Lung (tissue), 12 donors: Measurements from ENCODE around the gene GIPC2. TPM values are rescaled to one million over a fixed set of nuclear protein-coding genes. Genes with fewer than 3 reads are reported as not detected.

Source experiments
- ATAC-seq: fragments of 200-7000 bp; cut with Tn5 transposase; one replicate; pipeline ENCODE4 v1.9.1; 2020; ENCODE audit warnings: moderate number of reproducible peaks; ENCODE audit not compliant: insufficient read depth, low FRiP score
- DNase-seq, 3 donors: peaks; one replicate each; pipeline ENCODE4 v3.0.0-alpha.2; 2013 to 2017
- H3K27ac ChIP-seq, 2 donors: one replicate each; pipeline ENCODE4 v1.5.1; 2013; ENCODE audit warnings: mild to moderate bottlenecking in 2 of 2, moderate library complexity in 2 of 2, control low read depth in 1 of 2, inconsistent platforms in 1 of 2, low read depth in 1 of 2, low read length in 1 of 2
- H3K27me3 ChIP-seq, 3 donors: one replicate each; pipeline ENCODE4 v1.5.1; 2013; ENCODE audit warnings: low read length in 2 of 3; ENCODE audit not compliant: control insufficient read depth in 3 of 3, insufficient read depth in 3 of 3
- H3K36me3 ChIP-seq, 4 donors: one replicate each; pipeline ENCODE4 v1.5.1; 2013; ENCODE audit warnings: low read length in 4 of 4, mild to moderate bottlenecking in 1 of 4, moderate library complexity in 1 of 4; ENCODE audit not compliant: control insufficient read depth in 4 of 4, insufficient read depth in 4 of 4
- H3K4me1 ChIP-seq, 5 donors: one replicate each; pipeline ENCODE4 v1.5.1; 2013; ENCODE audit warnings: low read length in 5 of 5, mild to moderate bottlenecking in 2 of 5, moderate library complexity in 1 of 5; ENCODE audit not compliant: control insufficient read depth in 5 of 5, insufficient read depth in 5 of 5
- H3K4me3 ChIP-seq: one replicate; pipeline ENCODE4 v1.5.1; 2013; ENCODE audit warnings: mild to moderate bottlenecking, control low read depth, moderate library complexity
- H3K9ac ChIP-seq, 2 donors: one replicate each; pipeline ENCODE4 v1.5.1; 2013; ENCODE audit warnings: low read length in 2 of 2, control low read depth in 1 of 2; ENCODE audit not compliant: insufficient read depth in 1 of 2
- H3K9me3 ChIP-seq, 4 donors: one replicate each; pipeline ENCODE4 v1.5.1; 2013; ENCODE audit warnings: low read length in 3 of 4, mild to moderate bottlenecking in 1 of 4, moderate library complexity in 1 of 4; ENCODE audit not compliant: control insufficient read depth in 4 of 4, insufficient read depth in 3 of 4
- CTCF ChIP-seq: IDR thresholded peaks from 2 replicates; pipeline ENCODE4 v1.5.1; 2012; ENCODE audit warnings: mild to moderate bottlenecking; ENCODE audit errors: control extremely low read depth, extremely low read depth
- WGBS, 2 donors: extraction: QIAGEN DNeasy Blood & Tissue Kit; methylation state at CpG; one replicate each; pipeline ENCODE4 v1.1.7; 2013; 5-methylcytosine and 5-hydroxymethylcytosine counted together
- polyA plus RNA-seq, 2 donors: library from polyadenylated mRNA; stranded (reverse); fragments of 200-250 nt; gene quantifications; one replicate each; pipeline ENCODE4 v1.2.1, GENCODE V29; 2013
- total RNA-seq, 2 donors: library from RNA; depleted of rRNA in 1 of 2; stranded (reverse); fragments of >200 nt in 1 of 2; gene quantifications; one replicate each; pipeline ENCODE4 v1.2.1, GENCODE V29; 2014 to 2021
- donor health status: control.
- donor health status: control.
- donor health status: Bipolar disorder and iron deficiency.
- donor health status: healthy.
- donor health status: DM: yes; HTN: yes; CAD: no.

The GIPC2 gene
- total and polyA plus RNA-seq, 4 donors: 0.94 to 2.5 (median 1.8) TPM

GRCh38 chr1:78040484-78041089 is 5.2 kb upstream of the GIPC2 start:
- DNase-seq (no peak), ATAC-seq (no peak)
- Histone ChIP-seq H3K36me3 (no peaks in the 10 kb centered on the region), H3K27me3 (peaks cover 0 to 14% (median 8%) of the 10 kb centered on the region in 3 donors), H3K9me3 (peaks cover 0 to 2% (median 0%) of the 10 kb centered on the region in 4 donors), H3K9ac (no peak overlapping the region), H3K4me3 (no peak overlapping the region), H3K27ac (no peak overlapping the region), H3K4me1 (peaks cover 0 to 7% (median 0%) of the 10 kb centered on the region in 5 donors)
- no peak for TF ChIP-seq CTCF
- 66 to 70% methylated on average over 3 of the region's 3 CpGs for WGBS, 2 donors

GRCh38 chr1:78043436-78043835 is 2.3 kb upstream of the GIPC2 start:
- H3K27me3 ChIP-seq: peaks cover 0 to 37% (median 26%) of the 10 kb centered on the region in 3 donors
- TF ChIP-seq CTCF: no peak
- ATAC-seq (no peak), DNase-seq (peak in 1 of 3 donors; percentile 18)
- peaks cover 0 to 2% (median 0%) of the 10 kb centered on the region in 4 donors for H3K9me3 ChIP-seq
- no peak overlapping the region for H3K4me3 ChIP-seq
- H3K9ac ChIP-seq: no peak overlapping the region
- peaks cover 0 to 15% (median 6%) of the 10 kb centered on the region in 5 donors for H3K4me1 ChIP-seq
- 73 to 75% methylated on average over 3 of the region's 3 CpGs for WGBS, 2 donors
- no peaks in the 10 kb centered on the region for H3K36me3 ChIP-seq
- H3K27ac ChIP-seq: no peak overlapping the region

GRCh38 chr1:78044796-78045562 is 787 bp upstream of the GIPC2 start:
- ATAC-seq: no peak

More at GRCh38 chr1:78044796-78045562, 787 bp upstream of the GIPC2 start:
- Histone ChIP-seq H3K36me3 (no peaks in the 10 kb centered on the region), H3K27ac (peak overlapping the region in 1 of 2 donors; percentile 75), H3K4me3 (peak overlapping the region; percentile 13), H3K4me1 (peaks cover 0 to 15% (median 6%) of the 10 kb centered on the region in 5 donors), H3K27me3 (peaks cover 0 to 43% (median 26%) of the 10 kb centered on the region in 3 donors), H3K9ac (no peak overlapping the region), H3K9me3 (peaks cover 0 to 2% (median 0%) of the 10 kb centered on the region in 4 donors)
- DNase-seq: peak in 2 of 3 donors; percentile 21 to 46
- no peak for TF ChIP-seq CTCF
- WGBS, 2 donors: 50 to 52% methylated on average over 14 of the region's 14 CpGs
